GM13976 (cell line): ENCODE results near the gene RALGAPA1.
"Not testable (repeated sequence)": the region's sequence is repeated elsewhere in the genome, so short reads cannot be mapped to it uniquely, and the experiment has no call there.

Experiments used
- DNase-seq: peaks from one replicate; pipeline ENCODE4 v3.0.0; 2012; ENCODE audit warnings: low spot score
- CTCF ChIP-seq: IDR thresholded peaks from 2 replicates; pipeline ENCODE4 v1.5.1; 2012; ENCODE audit warnings: borderline replicate concordance, mild to moderate bottlenecking; ENCODE audit not compliant: insufficient read depth; ENCODE audit errors: extremely low read depth, missing control alignments, control extremely low read depth
- in situ Hi-C: fragments of 300-500 bp; cut with MboI; formaldehyde crosslinking; loops from one replicate; pipeline ENCODE4 v1.12.0; 2022; ENCODE audit warnings: low sequenced_read_pairs, mixed read lengths, inconsistent platforms; ENCODE audit not compliant: unreplicated experiment

RALGAPA1 gene

GRCh38 chr14:35689000-35689460 is 120.1 kb downstream of the RALGAPA1 start:
- in situ Hi-C loops: loop anchor here (10.0 kb wide), 2 partner anchors 254 to 544 kb away; no protein-coding TSS in a partner anchor
- no peak for TF ChIP-seq CTCF
- peak; percentile 18 for DNase-seq

- in situ Hi-C loops: loop anchor here (10.0 kb wide), 2 partner anchors 253 to 543 kb away; no protein-coding TSS in a partner anchor
- TF ChIP-seq CTCF: no peak
- DNase-seq: no peak
These were observed 120.8 kb downstream of the RALGAPA1 start for GRCh38 chr14:35688126-35688826.

- peak; percentile 81 for TF ChIP-seq CTCF
- in situ Hi-C loops: loop anchor here (10.0 kb wide), 2 partner anchors 253 to 543 kb away; no protein-coding TSS in a partner anchor
- DNase-seq: peak; percentile 25
These were observed 121.7 kb downstream of the RALGAPA1 start for GRCh38 chr14:35687335-35687939.

GRCh38 chr14:35683688-35684087 is 125.4 kb downstream of the RALGAPA1 start:
- not testable (repeated sequence) for DNase-seq
- in situ Hi-C loops: loop anchor here (10.0 kb wide), 2 partner anchors 249 to 539 kb away; no protein-coding TSS in a partner anchor

- in situ Hi-C loops: loop anchor here (10.0 kb wide), 2 partner anchors 248 to 538 kb away; no protein-coding TSS in a partner anchor
- no peak for DNase-seq
- no peak for TF ChIP-seq CTCF
These were observed 126.3 kb downstream of the RALGAPA1 start for GRCh38 chr14:35682802-35683201.

GRCh38 chr14:35678403-35679028 is 130.6 kb downstream of the RALGAPA1 start:
- TF ChIP-seq CTCF: no peak
- no peak for DNase-seq
- in situ Hi-C loops: no loop called here

GRCh38 chr14:35669782-35670181 is 139.3 kb downstream of the RALGAPA1 start:
- TF ChIP-seq CTCF: no peak
- DNase-seq: peak; percentile 29
- in situ Hi-C loops: no loop called here
